HEK293 (cell line): ENCODE data around the gene DISC1.

Experiments
- CTCF ChIA-PET: fragments of 350-600 bp; formaldehyde crosslinking; extraction: SDS; loops from one replicate; lab custom pipeline; 2021; ENCODE audit warnings: antibody characterized with exemption; lab: Yijun Ruan, JAX
- POLR2A ChIA-PET: fragments of 300-600 bp; formaldehyde crosslinking; extraction: SDS; loops from one replicate; lab custom pipeline; 2020; ENCODE audit warnings: antibody characterized with exemption, inconsistent platforms; lab: Yijun Ruan, JAX
- H3K27ac ChIP-seq: fragments of 200-500 bp; sonication (Bioruptor generic); 2 replicates; pipeline ENCODE4 v1.5.1; 2014; ENCODE audit warnings: low read depth, low read length, control low read depth, inconsistent platforms; ENCODE audit errors: extremely low read depth
- H3K36me3 ChIP-seq, 2 experiments: fragments of 200-500 bp in 1 of 2; sonication (Bioruptor generic) in 1 of 2; 1 replicate in 1 of 2; 2 replicates in 1 of 2; pipeline ENCODE4 v1.5.1; 2014 to 2017; ENCODE audit warnings: inconsistent platforms in 2 of 2, low read length in 2 of 2; ENCODE audit not compliant: control insufficient read depth in 2 of 2, insufficient read depth in 1 of 2
- H3K4me1 ChIP-seq: fragments of 200-500 bp; sonication (Bioruptor generic); 2 replicates; pipeline ENCODE4 v1.5.1; 2014; ENCODE audit warnings: mild to moderate bottlenecking, low read length, inconsistent platforms; ENCODE audit not compliant: control insufficient read depth, insufficient read depth
- H3K4me3 ChIP-seq: 2 replicates; pipeline ENCODE4 v1.5.1; 2011; ENCODE audit warnings: low read depth, mild to moderate bottlenecking, control low read depth, low read length, moderate library complexity
- H3K9me3 ChIP-seq: fragments of 200-500 bp; sonication (Bioruptor generic); 2 replicates; pipeline ENCODE4 v1.5.1; 2014; ENCODE audit warnings: low read depth, low read length, inconsistent platforms; ENCODE audit not compliant: control insufficient read depth, insufficient read depth
- BCL11A ChIP-seq: fragments of 450-650 bp; formaldehyde crosslinking; IDR thresholded peaks from 2 replicates; pipeline ENCODE4 v1.5.1; 2016; ENCODE audit warnings: low read depth, missing biosample characterization, missing genetic modification characterization
- BCL6B ChIP-seq: fragments of 450-650 bp; formaldehyde crosslinking; IDR thresholded peaks from 2 replicates; pipeline ENCODE4 v1.5.1; 2017; ENCODE audit warnings: missing biosample characterization, missing genetic modification characterization
- CTCF ChIP-seq: fragments of 450-650 bp; formaldehyde crosslinking; IDR thresholded peaks from 2 replicates; pipeline ENCODE4 v1.5.1; 2016; ENCODE audit warnings: missing biosample characterization, missing genetic modification characterization
- EGR2 ChIP-seq: fragments of 450-650 bp; formaldehyde crosslinking; IDR thresholded peaks from 2 replicates; pipeline ENCODE4 v1.5.1; 2016; ENCODE audit warnings: low read depth, missing biosample characterization, missing genetic modification characterization
- GLIS2 ChIP-seq: fragments of 450-650 bp; formaldehyde crosslinking; IDR thresholded peaks from 2 replicates; pipeline ENCODE4 v1.5.1; 2016; ENCODE audit warnings: missing biosample characterization, missing genetic modification characterization
- REPIN1 ChIP-seq: fragments of 450-650 bp; formaldehyde crosslinking; IDR thresholded peaks from 2 replicates; pipeline ENCODE4 v1.5.1; 2017; ENCODE audit warnings: missing biosample characterization, missing genetic modification characterization, low read depth
- SETDB1 ChIP-seq: IDR thresholded peaks from one replicate; pipeline ENCODE4 v1.6.1; 2017; ENCODE audit warnings: mild to moderate bottlenecking, low read length, moderate library complexity, mixed read lengths; ENCODE audit not compliant: insufficient read length
- SP2 ChIP-seq: fragments of 450-650 bp; formaldehyde crosslinking; IDR thresholded peaks from 2 replicates; pipeline ENCODE4 v1.5.1; 2016; ENCODE audit warnings: missing biosample characterization, missing genetic modification characterization
- ZBTB44 ChIP-seq: fragments of 450-650 bp; IDR thresholded peaks from 2 replicates; pipeline ENCODE4 v1.5.1; 2018; ENCODE audit warnings: missing biosample characterization, mild to moderate bottlenecking, missing genetic modification characterization
- ZBTB6 ChIP-seq: fragments of 450-650 bp; formaldehyde crosslinking; IDR thresholded peaks from 2 replicates; pipeline ENCODE4 v1.5.1; 2017; ENCODE audit warnings: missing biosample characterization, missing genetic modification characterization
- ZFP69B ChIP-seq: fragments of 450-650 bp; formaldehyde crosslinking; IDR thresholded peaks from 2 replicates; pipeline ENCODE4 v1.5.1; 2016; ENCODE audit warnings: missing biosample characterization, missing genetic modification characterization
- ZNF157 ChIP-seq: fragments of 450-650 bp; formaldehyde crosslinking; IDR thresholded peaks from 2 replicates; pipeline ENCODE4 v1.5.1; 2016; ENCODE audit warnings: missing biosample characterization, missing genetic modification characterization
- ZNF211 ChIP-seq: fragments of 450-650 bp; formaldehyde crosslinking; IDR thresholded peaks from 2 replicates; pipeline ENCODE4 v1.5.1; 2016; ENCODE audit warnings: low read depth, missing biosample characterization, missing genetic modification characterization
- ZNF223 ChIP-seq: fragments of 450-650 bp; formaldehyde crosslinking; IDR thresholded peaks from 2 replicates; pipeline ENCODE4 v1.5.1; 2016; ENCODE audit warnings: missing biosample characterization, missing genetic modification characterization
- ZNF324 ChIP-seq: fragments of 450-650 bp; formaldehyde crosslinking; IDR thresholded peaks from 2 replicates; pipeline ENCODE4 v1.5.1; 2016; ENCODE audit warnings: missing biosample characterization, missing genetic modification characterization
- ZNF416 ChIP-seq: fragments of 450-650 bp; formaldehyde crosslinking; IDR thresholded peaks from 2 replicates; pipeline ENCODE4 v1.5.1; 2016; ENCODE audit warnings: missing biosample characterization, missing genetic modification characterization
- ZNF621 ChIP-seq: fragments of 450-650 bp; formaldehyde crosslinking; IDR thresholded peaks from 2 replicates; pipeline ENCODE4 v1.5.1; 2017; ENCODE audit warnings: missing biosample characterization, missing genetic modification characterization
- ZNF626 ChIP-seq: fragments of 450-650 bp; sonication (Bioruptor Pico); formaldehyde crosslinking; IDR thresholded peaks from 2 replicates; pipeline ENCODE4 v1.5.1; 2018; ENCODE audit warnings: missing biosample characterization, missing genetic modification characterization, inconsistent platforms
- ZNF677 ChIP-seq: fragments of 450-650 bp; IDR thresholded peaks from 2 replicates; pipeline ENCODE4 v1.5.0; 2018; ENCODE audit warnings: missing biosample characterization, mild to moderate bottlenecking, missing genetic modification characterization, moderate library complexity
- ZNF701 ChIP-seq: fragments of 450-650 bp; formaldehyde crosslinking; IDR thresholded peaks from 2 replicates; pipeline ENCODE4 v1.5.1; 2016; ENCODE audit warnings: missing biosample characterization, missing genetic modification characterization
- ZNF76 ChIP-seq: fragments of 450-650 bp; formaldehyde crosslinking; IDR thresholded peaks from 2 replicates; pipeline ENCODE4; 2016; ENCODE audit warnings: low read depth, missing biosample characterization, missing genetic modification characterization, borderline replicate concordance
- TF ChIP-seq, protein P1 (sequence below): fragments of 450-650 bp; formaldehyde crosslinking; IDR thresholded peaks from 2 replicates; pipeline ENCODE4 v1.5.1; 2016; ENCODE audit warnings: missing biosample characterization, missing genetic modification characterization

DISC1 gene

GRCh38 chr1:231931846-231932454 is 305.4 kb downstream of the DISC1 start:
- CTCF ChIA-PET: interaction anchor here (0.6 to 1.8 kb wide), 21 partner anchors 8 to 1809 kb away, joined by 3 to 12 read pairs (median 3); no protein-coding TSS in a partner anchor
- Histone ChIP-seq H3K36me3 (no peaks in the 10 kb centered on the region), H3K4me1 (peaks cover 40% of the 10 kb centered on the region), H3K4me3 (no peak overlapping the region), H3K27ac (no peak overlapping the region), H3K9me3 (no peaks in the 10 kb centered on the region; the same call in 1 of the 2 replicates)
- TF ChIP-seq ZNF626 (tag by site-specific recombination) (no peak), SETDB1 (peak; percentile 16), ZNF677 (no peak), ZNF223 (tag by site-specific recombination) (no peak), BCL6B (tag by site-specific recombination) (no peak), CTCF (tag by site-specific recombination) (peak; percentile 75)
- POLR2A ChIA-PET: interaction anchor here (1.3 kb wide), 1 partner anchor 12 kb away, joined by 3 read pairs; no protein-coding TSS in a partner anchor

GRCh38 chr1:231933711-231934626 is 307.4 kb downstream of the DISC1 start:
- Histone ChIP-seq H3K4me1 (peaks cover 47% of the 10 kb centered on the region), H3K4me3 (no peak overlapping the region), H3K36me3 (no peaks in the 10 kb centered on the region), H3K27ac (no peak overlapping the region; the same call in 1 of the 2 replicates), H3K9me3 (no peaks in the 10 kb centered on the region; the same call in 1 of the 2 replicates)
- ChIA-PET POLR2A (interaction anchor here (0.8 kb wide), 1 partner anchor 16 kb away, joined by 5 read pairs; no protein-coding TSS in a partner anchor), CTCF (interaction anchor here (0.5 to 1.7 kb wide), 4 partner anchors 9 to 107 kb away, joined by 3 to 6 read pairs (median 4); no protein-coding TSS in a partner anchor)
- TF ChIP-seq ZNF324 (tag by site-specific recombination): no peak
- no peak for TF ChIP-seq ZBTB44 (tag by site-specific recombination)
- TF ChIP-seq, protein P1, sequence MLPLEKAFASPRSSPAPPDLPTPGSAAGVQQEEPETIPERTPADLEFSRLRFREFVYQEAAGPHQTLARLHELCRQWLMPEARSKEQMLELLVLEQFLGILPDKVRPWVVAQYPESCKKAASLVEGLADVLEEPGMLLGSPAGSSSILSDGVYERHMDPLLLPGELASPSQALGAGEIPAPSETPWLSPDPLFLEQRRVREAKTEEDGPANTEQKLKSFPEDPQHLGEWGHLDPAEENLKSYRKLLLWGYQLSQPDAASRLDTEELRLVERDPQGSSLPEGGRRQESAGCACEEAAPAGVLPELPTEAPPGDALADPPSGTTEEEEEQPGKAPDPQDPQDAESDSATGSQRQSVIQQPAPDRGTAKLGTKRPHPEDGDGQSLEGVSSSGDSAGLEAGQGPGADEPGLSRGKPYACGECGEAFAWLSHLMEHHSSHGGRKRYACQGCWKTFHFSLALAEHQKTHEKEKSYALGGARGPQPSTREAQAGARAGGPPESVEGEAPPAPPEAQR: no peak
- no peak for TF ChIP-seq ZNF621
- TF ChIP-seq ZFP69B (tag by site-specific recombination): no peak
- TF ChIP-seq ZNF416 (tag by site-specific recombination): no peak
- TF ChIP-seq ZBTB6 (tag by site-specific recombination): no peak
- TF ChIP-seq GLIS2 (tag by site-specific recombination): no peak
- TF ChIP-seq EGR2 (tag by site-specific recombination): no peak
- no peak for TF ChIP-seq ZNF157
- TF ChIP-seq ZNF76: no peak
- TF ChIP-seq ZNF701 (tag by site-specific recombination): no peak
- TF ChIP-seq REPIN1: no peak
- TF ChIP-seq ZNF211 (tag by site-specific recombination): no peak
- TF ChIP-seq SP2 (tag by site-specific recombination): no peak
- TF ChIP-seq BCL11A: no peak
